Stimulated activated CD8-positive, alpha-beta memory T cell treated with anti-CD3 and anti-CD28 coated beads, Interleukin-12 subunit alpha, Interleukin-12 subunit beta, amount 100 ng/mL, for 1 hour (primary cell): ENCODE data around the gene SUSD5.

Experiments
- DNase-seq: peaks from one replicate; pipeline ENCODE4 v3.0.0-alpha.2; 2020; ENCODE audit warnings: low read depth

SUSD5 gene

DNA sequence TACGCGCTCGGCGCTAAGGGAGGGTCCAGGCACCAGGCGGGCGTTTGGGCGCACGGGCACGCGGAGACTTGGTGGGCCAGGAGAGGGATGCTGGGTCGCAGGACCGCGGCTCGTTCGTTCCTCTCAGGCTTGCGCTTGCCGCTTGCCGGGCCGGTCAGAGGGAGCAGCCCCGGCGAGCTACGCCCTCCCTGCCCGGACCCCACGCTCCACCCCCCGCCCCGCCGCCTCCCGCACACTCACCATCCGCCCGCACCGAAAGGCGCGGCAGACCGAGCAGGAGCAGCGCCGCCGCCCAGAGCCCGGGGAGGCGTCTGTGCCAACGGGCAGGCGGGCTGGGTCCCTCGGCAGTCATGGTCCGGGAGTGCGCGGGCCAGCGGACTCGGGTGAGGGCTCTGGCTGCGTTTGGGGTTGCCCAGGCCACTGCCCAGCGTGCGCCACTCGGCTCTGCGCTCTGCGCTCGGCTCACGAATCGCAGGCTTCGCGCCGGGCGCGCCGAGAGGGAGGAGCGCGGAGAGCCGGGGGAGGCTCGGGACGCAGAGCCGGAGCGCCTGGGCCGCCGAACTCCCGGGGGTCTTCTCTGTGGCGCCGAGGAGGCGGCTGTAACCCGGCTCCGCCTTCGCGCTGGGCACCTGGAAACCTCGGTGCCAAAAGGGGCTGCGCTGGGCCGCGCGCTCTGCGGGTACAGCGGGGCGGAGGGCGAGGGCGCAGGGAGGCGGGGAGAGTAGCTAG is at the start of gene SUSD5:
SUSD5 (minus strand) TSS at position 365 of the 729 bp plus-strand sequence; CDS start at position 352, 13 bp downstream.
- DNase-seq, result no peak

DNA sequence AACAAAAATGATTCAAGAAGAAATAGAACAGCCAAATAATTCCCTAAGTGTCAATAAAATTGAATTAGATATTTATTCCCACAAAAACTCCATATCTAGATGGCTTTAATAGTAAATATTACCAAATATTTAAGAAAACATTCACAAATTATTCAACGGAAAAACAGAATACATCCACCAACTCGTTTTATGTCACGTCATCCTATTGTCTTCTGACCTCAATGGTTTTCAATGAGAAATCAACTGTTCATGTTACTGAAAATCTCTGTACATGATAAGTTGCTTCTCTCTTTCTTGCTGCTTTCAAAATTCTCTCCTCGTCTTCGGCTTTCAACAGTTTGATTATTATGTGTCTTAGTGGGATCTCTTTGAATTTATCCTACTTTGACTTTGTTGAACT is 41.5 kb upstream of the SUSD5 start:
- no peak for DNase-seq

DNA sequence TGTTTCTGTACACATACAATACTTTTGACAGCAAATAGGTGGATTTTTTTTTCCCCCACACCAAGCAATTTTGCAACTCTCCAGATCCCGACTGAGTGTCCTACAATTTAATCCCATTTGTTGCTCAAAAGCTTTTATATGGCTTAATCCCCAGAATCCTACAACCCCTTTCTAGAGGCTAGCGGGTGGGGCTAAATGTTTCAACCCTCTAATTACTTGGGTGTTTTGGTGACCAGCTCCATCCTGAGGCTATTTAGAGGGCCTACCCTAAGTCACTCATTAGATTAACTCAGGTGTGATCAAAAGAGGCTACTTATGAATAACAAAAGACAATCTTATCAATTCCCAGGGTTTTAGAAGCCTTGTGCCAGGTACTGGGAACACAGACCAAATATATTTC is 37.6 kb upstream of the SUSD5 start:
- no peak for DNase-seq

DNA sequence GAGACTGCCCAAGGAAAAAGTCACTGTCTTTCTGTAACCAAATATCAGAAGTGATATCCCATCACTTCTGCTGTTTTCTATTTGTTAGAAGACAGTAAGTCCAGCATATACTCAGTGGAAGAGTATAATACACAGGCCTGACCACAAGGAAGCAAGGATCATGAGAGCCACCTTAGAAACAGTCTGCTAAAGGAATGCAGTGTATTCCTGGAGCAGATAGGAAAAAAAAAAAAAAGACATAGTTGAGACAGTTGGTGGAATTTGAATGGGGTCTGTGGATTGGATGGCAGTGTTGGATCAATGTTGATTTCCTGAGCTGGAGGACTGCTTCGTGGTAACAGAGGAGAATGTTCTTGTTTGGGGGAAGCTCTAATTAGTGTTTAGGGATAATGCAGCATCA is 32.1 kb upstream of the SUSD5 start:
- no peak for DNase-seq

DNA sequence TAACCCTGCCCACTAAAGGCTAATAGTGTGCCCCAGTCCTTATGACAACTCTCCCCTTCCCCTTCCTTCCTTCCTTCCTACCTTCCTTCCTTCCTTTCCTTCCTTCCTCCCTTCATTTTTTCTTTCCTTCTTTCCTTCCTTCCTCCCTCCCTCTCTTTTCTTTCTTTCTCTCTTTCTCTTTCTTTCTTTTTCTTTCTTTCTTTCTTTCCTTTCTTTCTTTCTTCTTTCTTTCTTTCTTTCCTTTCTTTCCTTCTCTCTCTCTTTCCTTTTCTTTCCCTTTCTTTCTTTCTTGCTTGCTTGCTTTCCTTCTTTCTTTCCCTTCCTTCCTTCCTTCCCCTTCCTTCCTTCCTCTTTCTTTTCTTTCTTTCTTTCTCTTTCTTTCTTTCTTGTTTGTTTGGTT is 28.2 kb upstream of the SUSD5 start:
- DNase-seq, result no peak

DNA sequence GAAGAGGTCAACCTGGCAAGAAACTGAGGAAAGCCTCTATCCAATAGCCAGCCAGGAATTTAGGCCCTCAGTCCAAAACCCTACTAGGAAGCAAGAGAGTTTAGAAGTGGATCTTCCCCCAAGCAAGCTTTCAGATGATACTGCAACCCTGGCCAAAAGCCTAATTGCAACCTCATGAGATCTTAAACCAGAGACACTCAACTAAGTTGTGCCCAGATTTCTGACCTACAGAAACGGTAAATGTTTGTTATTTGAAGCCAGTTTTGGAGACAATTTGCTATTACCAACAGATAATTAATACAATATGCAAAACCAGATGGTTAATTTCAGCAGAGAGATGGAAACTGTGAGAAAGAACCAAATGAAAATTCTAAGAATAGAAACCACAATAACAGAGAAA is 21.7 kb upstream of the SUSD5 start:
- no peak for DNase-seq

DNA sequence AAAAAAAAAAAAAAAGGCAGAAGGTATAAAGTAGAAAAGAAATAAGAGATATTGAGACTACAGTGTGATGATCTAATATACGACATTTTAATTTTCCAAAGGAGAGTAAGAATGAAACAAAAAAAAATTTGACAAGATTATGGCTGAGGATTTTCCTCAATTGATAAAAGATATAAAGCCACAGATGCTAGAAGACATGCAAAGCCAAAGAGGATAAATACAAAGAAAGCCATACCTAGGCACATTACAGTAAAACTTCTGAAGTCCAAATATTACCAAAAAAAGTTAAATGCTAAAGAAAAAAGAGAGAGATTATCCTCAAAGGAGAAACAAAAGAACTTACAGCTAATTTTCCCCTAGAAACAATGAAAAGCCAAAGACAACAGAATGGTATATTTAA is 20.3 kb upstream of the SUSD5 start:
- no peak for DNase-seq

DNA sequence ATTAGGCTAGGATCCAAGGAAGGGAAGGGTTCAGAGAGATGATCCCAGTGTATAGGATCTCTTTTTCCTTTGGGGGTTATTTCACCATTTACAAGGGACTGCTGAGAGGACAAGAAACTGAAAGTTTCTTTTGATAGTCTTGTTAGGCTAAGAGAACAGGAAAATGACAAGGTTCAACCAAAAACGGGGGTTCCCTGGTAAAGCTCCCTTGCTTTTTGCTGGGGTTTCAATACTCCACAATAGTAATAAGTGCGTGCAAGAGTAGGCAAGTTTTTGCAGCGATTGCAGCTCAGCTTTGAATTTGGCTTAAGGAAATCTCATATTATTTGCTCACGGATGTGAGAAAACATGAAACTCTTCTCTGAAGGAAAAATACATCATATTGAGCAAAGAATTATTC is 18.8 kb upstream of the SUSD5 start:
- no peak for DNase-seq

DNA sequence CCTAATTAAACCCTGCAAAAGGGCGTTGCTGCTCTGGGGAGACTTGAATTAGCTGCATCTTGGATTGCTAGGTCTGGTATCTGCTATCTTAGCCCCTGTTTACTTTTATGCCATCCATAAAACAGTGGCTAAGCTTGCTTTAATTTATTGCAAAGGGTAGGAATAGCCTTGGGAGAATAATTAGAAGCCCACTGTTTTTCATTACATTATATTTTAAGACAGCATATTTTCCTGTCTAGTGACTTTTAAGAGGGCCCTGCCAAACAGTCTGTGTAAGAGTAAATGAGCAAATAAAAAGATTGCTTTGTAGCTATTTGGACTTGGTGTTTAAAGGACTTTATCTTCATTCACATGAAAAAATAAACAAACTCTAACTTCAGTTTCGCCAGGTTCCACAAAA is 17.4 kb upstream of the SUSD5 start:
- no peak for DNase-seq

DNA sequence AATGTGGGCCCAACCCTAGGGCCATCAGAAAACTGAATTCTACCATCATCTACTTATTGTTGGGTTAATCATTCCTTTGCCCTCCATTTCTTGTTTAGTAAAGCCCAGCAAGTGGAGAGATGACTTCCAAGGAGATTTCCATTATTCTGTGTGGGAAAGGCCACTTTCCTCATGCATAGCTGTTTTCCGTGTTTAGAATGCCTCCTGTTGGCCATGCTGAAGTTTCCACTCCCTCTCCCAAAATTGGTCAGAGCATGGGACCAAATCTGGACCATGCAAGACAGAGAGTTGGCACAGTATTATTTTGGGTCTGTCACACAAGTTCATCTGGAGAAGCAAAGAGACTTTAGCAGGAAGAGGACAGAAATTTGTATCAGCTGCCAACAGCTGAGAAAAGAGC is 15.3 kb upstream of the SUSD5 start:
- no peak for DNase-seq

DNA sequence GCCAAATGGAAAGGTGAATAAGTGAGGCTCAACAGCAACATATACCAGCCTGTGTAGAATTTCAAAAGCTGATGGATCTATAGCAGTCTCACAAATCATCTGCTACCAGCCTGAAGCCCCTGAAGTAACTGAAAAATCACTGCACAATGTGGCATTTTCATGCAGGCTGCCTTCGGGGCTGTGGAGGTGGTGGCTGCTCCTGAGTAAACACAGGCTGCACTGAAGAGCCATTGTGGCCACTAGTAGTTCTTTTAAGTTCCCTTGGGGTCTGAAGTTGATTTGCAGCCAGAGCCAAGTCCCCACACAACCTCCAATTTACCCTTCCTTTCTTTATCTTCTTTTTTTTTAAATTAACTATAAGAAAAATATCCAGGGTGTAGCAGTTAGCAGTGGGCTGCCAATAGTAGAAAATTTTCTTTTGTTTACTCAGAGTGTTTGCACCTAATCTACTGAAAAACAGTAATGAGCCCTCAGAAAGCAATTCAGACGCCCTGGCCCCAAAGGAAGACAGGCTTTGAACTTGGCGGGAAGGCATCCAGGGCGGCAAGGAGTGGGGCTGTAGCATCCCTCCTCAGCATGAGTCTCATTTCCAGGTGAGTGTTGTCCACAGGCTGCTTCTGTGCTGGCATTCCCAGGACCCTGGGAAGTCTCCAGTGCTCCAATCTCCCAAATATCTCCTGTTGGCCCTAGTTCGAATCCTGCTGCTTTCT is 13.3 kb upstream of the SUSD5 start:
- DNase-seq, result no peak

DNA sequence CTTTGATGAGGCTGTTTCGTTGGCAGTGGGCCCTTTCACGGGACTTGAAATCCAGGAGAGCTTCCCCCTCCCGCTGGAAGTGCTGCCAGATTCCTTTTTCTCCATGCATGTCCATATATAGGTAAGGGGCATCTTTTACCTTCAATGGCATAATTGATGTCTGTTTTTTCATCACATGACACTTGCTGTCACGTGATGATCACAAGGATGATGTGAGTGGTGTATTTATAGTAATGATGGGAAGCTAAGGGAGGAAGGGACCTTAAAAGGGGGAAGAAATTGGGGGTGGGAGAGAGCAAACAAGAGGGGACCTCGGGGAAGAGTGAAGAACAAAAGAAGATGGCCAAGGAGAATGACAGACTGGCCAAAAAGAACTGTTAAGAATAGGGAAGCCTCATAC is 11.3 kb upstream of the SUSD5 start:
- no peak for DNase-seq

DNA sequence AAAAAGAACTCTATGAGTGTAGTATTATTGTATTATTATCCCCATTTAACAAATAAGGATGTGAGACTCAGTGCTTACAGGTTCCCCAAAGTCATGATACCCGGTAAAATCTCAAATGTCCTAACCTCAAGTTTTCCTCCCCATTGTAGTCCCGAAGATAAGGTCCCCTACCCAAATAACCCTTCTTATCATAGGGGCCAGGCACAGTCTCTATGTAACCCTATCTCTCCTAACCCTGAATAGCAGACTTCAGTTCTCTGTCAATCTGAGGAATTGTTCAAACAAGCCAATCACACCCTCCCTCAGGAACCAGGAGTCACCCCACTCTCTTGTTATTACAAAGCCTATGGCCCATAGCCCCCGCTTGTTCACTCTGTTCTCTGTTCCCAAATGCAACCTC is 10.5 kb upstream of the SUSD5 start:
- no peak for DNase-seq

DNA sequence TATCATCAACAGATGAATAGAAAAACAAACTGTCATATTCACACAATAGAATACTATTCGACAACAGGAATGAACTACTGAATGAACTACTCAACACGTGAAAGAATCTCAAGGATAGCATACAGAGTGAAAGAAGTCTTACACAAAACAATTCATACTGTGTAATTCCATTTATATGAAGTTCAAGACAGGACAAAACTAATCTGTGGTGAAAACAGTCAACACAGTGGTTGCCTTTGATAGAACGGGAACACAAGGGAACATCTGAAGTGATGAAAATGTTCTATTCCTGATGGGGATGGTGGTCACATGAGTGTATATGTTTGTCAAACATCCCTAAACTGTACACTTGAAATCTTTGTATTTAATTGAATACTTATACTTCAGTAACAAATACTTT is 2.6 kb upstream of the SUSD5 start:
- no peak for DNase-seq

DNA sequence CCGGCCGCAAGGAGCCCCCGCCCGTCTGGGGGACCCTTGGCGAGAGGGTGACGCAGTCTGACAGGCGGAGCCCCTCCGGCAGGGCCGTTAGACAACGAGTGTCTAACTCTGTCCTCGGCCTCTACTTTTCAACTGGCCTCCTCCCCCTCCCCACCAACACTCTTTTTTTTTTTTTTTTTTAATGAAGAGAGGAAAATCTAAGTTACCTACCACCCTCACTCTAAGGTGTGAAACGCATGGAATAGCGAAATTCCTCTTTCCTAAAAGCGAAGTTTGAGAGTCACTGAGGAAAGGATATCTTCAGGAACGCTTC is 521 bp upstream of the SUSD5 start:
- no peak for DNase-seq

DNA sequence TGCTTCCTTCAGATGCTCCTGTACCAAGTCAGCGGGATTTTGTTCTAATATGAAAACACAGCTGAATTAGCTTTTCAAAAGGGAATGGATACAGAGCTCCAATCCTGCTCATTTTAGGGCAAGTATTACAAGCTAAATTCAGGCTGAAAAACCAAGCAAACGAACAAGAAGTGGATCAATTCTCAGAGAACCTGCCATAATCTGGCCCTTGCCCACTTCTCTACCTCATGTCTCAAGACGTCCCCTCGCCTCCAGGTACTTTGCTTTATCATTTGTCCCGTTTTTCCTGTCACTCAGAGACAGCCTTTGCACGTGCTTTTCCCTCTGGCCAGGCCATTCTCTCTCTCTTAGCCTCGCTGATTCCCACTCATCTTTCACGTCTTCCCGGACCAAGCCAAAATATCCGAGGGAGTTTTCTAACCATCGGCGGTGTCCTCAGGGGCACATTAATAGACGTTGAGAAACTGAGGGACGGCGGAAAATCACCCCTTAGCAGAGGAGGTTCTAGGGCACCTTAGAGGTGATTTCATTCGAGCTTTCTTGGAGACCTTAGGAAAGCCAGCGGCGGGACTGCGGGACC is 654 bp downstream of the SUSD5 start:
- DNase-seq, result no peak

DNA sequence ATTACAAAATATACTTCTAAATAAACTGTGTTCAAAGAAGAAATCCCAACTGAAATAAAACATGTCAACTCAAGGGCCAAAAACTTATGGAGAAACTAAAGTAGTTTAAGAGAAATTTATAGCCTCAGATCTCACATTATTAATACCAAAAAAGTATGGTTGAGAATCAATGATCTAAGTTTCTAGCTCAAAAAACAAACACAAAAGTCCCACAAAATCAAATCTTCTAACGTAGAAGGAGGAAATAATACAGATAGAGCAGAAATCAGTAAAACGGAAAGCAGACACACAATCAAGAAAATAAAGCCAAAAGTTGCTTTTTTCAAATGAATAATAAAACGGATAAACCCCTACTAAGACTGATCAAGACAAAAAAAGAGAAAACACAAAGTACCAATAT is 2.9 kb downstream of the SUSD5 start:
- DNase-seq, result no peak

DNA sequence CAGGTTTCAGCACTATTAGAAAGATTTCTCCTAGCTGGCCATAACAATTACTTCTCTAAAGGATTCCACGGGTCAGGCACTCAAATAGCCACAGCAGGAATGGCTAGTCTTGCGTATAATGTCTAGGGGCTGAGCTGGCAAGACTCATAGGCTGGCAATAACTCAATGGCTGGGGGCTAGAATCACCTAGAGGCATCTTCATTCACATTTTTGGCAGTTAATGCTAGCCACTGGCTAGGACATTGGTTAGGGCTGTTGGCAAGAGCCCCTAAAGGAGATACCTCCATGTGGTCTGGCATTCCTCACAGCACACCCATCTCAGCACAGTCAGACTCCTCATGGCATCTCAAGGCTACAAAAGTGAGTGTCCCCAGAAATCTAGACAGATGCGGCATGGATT is 6.2 kb downstream of the SUSD5 start:
- no peak for DNase-seq

DNA sequence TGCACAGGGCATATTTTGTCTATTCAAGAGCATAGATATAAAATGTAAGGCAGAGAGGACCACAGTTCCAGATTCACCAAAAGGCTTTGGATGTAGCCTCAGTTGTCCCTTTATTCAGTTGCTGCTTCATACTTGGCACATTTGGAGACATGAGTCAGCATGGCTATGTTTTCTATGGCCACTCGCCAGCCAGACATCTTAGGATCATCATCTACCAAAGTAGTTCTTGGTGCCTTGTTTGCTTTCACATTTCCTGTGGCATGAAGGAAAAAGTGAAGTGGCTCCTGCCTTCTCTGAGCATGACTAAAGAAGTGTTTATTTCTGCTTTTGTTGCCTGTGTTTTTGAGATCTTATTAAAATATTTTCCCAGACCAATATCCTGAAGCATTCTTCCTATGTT is 7.2 kb downstream of the SUSD5 start:
- no peak for DNase-seq

DNA sequence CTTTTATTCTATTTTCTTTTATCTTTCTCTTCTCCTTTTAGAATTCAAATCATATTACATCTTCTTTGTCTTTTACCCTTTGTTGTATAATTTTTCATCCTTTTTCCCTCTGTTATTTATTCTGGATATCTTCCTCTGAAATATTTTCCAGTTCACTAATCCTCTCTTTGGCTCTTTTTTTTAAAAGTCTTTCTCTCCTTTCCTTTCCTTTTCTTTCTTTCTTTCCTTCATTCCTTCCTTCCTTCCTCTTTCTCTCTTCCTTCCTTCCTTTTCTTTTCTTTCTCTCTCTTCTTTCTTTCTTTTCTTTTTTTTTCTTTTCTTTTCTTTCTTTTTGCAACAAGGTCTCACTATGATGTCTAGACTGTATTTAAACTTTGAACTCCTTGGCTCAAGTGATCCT is 9.3 kb downstream of the SUSD5 start:
- no peak for DNase-seq

DNA sequence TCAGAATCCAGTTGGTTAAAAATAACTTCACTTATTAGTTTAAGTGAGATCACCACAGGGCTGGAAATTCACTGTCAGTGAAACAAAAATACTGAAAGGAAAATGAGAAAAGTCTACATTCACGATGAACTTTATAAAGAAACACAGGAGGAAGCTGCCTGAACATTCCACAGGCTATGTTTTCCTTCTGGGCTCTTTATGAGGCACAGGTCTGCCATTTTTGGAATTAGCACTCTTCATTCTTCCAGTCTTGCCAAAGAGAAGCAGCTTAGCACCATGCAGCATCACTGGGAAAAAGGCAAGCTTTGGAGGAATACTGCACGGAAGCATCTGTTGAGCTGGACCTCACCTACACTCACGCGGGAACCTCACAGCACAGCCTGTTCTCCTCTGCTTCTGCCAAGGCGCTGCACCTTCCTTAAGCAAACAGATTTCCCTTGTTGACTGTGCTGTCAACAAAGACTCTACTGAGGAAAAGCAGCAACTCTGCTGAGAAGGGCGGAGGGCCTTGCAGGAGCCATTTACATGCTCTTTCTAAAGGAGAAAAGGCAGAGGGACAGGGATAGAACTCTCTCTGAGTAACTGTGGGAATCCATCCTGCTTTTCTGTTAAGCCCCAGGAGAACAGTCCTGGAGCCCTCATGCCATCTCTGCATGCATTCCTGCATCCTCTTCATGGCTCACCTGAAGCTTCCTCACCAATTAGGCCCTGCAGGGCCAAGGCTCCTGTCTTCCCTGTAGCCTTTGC is 15.7 kb downstream of the SUSD5 start:
- DNase-seq, result no peak

DNA sequence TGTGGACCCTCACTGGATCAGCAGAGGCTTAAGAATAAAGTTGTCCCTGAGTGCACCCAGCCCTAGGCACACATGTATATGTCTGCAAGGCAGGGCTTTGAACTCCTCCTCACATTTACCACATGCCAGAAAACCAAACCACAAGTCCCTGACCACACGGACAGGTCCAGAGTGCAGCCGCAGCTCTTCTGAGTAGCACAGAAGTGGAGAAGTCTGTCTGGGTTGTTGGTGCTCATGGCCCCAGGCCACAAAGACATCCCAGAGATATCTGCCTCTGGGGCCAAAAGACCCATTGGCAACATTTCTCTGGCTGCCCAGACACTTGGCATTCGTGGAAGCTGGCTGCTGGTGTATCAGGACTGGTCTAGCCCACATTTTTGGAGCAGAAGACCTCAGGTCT is 17.4 kb downstream of the SUSD5 start:
- DNase-seq, result no peak

DNA sequence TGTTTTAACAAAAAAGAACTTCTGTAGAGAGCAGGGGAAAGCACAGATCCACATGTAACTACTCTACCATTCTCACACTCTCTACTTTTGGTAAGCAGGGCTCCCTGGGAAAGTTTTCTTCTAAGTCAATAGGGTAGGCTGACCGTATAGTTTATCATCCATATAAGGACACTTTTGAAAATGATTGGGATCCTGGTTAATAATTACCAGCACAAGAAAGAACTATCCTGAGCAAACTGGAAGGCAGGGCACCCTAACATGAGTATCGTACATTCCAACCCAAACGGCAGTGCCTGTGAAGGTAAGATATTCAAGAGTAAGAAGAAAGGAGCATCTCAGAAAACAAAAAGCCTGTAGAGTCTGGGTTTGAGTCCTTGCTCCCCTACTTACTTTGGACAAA is 22.1 kb downstream of the SUSD5 start:
- no peak for DNase-seq
